Measurements from ENCODE around the gene DNAH1. TPM values are rescaled to one million over a fixed set of nuclear protein-coding genes. Genes with fewer than 3 reads are reported as not detected.

DNAH1 gene
- total RNA-seq, 4 donors from 2014 or later: 12.0 to 26.1 (median 15.5) TPM

GRCh38 chr3:52359116-52359855 is 43.2 kb downstream of the DNAH1 start:
- DNase-seq (ENCODE audit: low spot score in 2 of 2): no peak
- WGBS, 2 donors: 84 to 89% methylated on average over 10 to 12 of the region's 12 CpGs
- H3K4me3 ChIP-seq: no peak overlapping the region
- no peaks in the 10 kb centered on the region for H3K9me3 ChIP-seq
- no peak overlapping the region for H3K27ac ChIP-seq
- H3K36me3 ChIP-seq: peaks cover 0 to 99% (median 0%) of the 10 kb centered on the region in 3 donors
- H3K4me1 ChIP-seq: no peaks in the 10 kb centered on the region
- TF ChIP-seq CTCF (IDR thresholded peaks at IDR 0.05) (no peak), POLR2A (IDR thresholded peaks at IDR 0.05) (no peak), EP300 (IDR thresholded peaks at IDR 0.05) (no peak)
- H3K27me3 ChIP-seq: no peaks in the 10 kb centered on the region

- WGBS, 2 donors: 85 to 93% methylated on average over 4 to 9 of the region's 9 CpGs
- Histone ChIP-seq H3K36me3 (peaks cover 0 to 99% (median 10%) of the 10 kb centered on the region in 3 donors), H3K27me3 (no peaks in the 10 kb centered on the region), H3K9me3 (no peaks in the 10 kb centered on the region), H3K4me3 (no peak overlapping the region), H3K27ac (no peak overlapping the region), H3K4me1 (no peaks in the 10 kb centered on the region)
- TF ChIP-seq EP300 (IDR thresholded peaks at IDR 0.05): no peak
- TF ChIP-seq CTCF (IDR thresholded peaks at IDR 0.05): no peak
- no peak for TF ChIP-seq POLR2A (IDR thresholded peaks at IDR 0.05)
- no peak for DNase-seq (ENCODE audit: low spot score in 2 of 2)
Measured at GRCh38 chr3:52361011-52361410, 44.9 kb downstream of the DNAH1 start.

- DNase-seq (ENCODE audit: low spot score in 2 of 2): no peak
- H3K4me1 ChIP-seq: no peaks in the 10 kb centered on the region
- no peaks in the 10 kb centered on the region for H3K27me3 ChIP-seq
- H3K36me3 ChIP-seq: peaks cover 0 to 99% (median 10%) of the 10 kb centered on the region in 3 donors
- no peak overlapping the region for H3K27ac ChIP-seq
- H3K9me3 ChIP-seq: no peaks in the 10 kb centered on the region
- WGBS, 2 donors: 94 to 96% methylated on average over 10 to 13 of the region's 13 CpGs
- no peak overlapping the region for H3K4me3 ChIP-seq
- TF ChIP-seq CTCF (IDR thresholded peaks at IDR 0.05): no peak
- no peak for TF ChIP-seq POLR2A (IDR thresholded peaks at IDR 0.05)
- TF ChIP-seq EP300 (IDR thresholded peaks at IDR 0.05): no peak
Measured at GRCh38 chr3:52361454-52361853, 45.3 kb downstream of the DNAH1 start.

- no peaks in the 10 kb centered on the region for H3K4me1 ChIP-seq
- no peaks in the 10 kb centered on the region for H3K9me3 ChIP-seq
- no peaks in the 10 kb centered on the region for H3K27me3 ChIP-seq
- peaks cover 0 to 99% (median 10%) of the 10 kb centered on the region in 3 donors for H3K36me3 ChIP-seq
- H3K27ac ChIP-seq: no peak overlapping the region
- no peak overlapping the region for H3K4me3 ChIP-seq
- TF ChIP-seq CTCF (IDR thresholded peaks at IDR 0.05) (no peak), EP300 (IDR thresholded peaks at IDR 0.05) (no peak), POLR2A (IDR thresholded peaks at IDR 0.05) (no peak)
- 74 to 86% methylated on average over 4 of the region's 4 CpGs for WGBS, 2 donors
- DNase-seq (ENCODE audit: low spot score in 2 of 2): no peak
Measured at GRCh38 chr3:52361898-52362297, 45.8 kb downstream of the DNAH1 start.

GRCh38 chr3:52364322-52365035 is 48.4 kb downstream of the DNAH1 start:
- Histone ChIP-seq H3K36me3 (peaks cover 0 to 76% (median 10%) of the 10 kb centered on the region in 3 donors), H3K9me3 (no peaks in the 10 kb centered on the region), H3K4me3 (no peak overlapping the region), H3K27me3 (no peaks in the 10 kb centered on the region), H3K27ac (no peak overlapping the region), H3K4me1 (peaks cover 0 to 9% (median 0%) of the 10 kb centered on the region in 4 donors)
- DNase-seq (ENCODE audit: low spot score in 2 of 2): no peak
- no peak for TF ChIP-seq CTCF (IDR thresholded peaks at IDR 0.05)
- no peak for TF ChIP-seq POLR2A (IDR thresholded peaks at IDR 0.05)
- no peak for TF ChIP-seq EP300 (IDR thresholded peaks at IDR 0.05)
- WGBS, 2 donors: 94% methylated on average over 9 to 19 of the region's 19 CpGs
